Loucy (cell line): ENCODE results near the gene CREBBP.

Experiments
- H2AFZ ChIP-seq: fragments of 200-600 bp; sonication (generic); 2 replicates; pipeline ENCODE4 v1.6.0; 2016; ENCODE audit warnings: antibody characterized with exemption, mild to moderate bottlenecking, low read length, moderate library complexity
- H3F3A ChIP-seq: fragments of 200-600 bp; 2 replicates; pipeline ENCODE4 v1.6.0; 2016; ENCODE audit warnings: antibody characterized with exemption, low read depth, mild to moderate bottlenecking
- H3K27me3 ChIP-seq: fragments of 200-600 bp; sonication (generic); 2 replicates; pipeline ENCODE4 v1.6.1; 2014; ENCODE audit warnings: low read length, mild to moderate bottlenecking; ENCODE audit not compliant: insufficient read depth, poor library complexity, severe bottlenecking
- H3K36me3 ChIP-seq: fragments of 200-600 bp; sonication (generic); 2 replicates; pipeline ENCODE4 v1.6.1; 2016; ENCODE audit warnings: low read length; ENCODE audit not compliant: insufficient read depth
- H3K4me1 ChIP-seq: fragments of 200-600 bp; sonication (generic); 2 replicates; pipeline ENCODE4 v1.5.1; 2014; ENCODE audit warnings: low read length, mild to moderate bottlenecking; ENCODE audit not compliant: insufficient read depth, poor library complexity, severe bottlenecking
- H3K4me2 ChIP-seq: fragments of 200-600 bp; sonication (generic); 2 replicates; pipeline ENCODE4 v1.6.0; 2014; ENCODE audit warnings: antibody characterized with exemption, low read length, low read depth, mild to moderate bottlenecking; ENCODE audit not compliant: poor library complexity, severe bottlenecking
- H3K4me3 ChIP-seq: fragments of 200-600 bp; sonication (generic); 2 replicates; pipeline ENCODE4 v1.5.1; 2014; ENCODE audit warnings: low read length, mild to moderate bottlenecking, mixed read lengths; ENCODE audit not compliant: poor library complexity, severe bottlenecking
- H3K79me2 ChIP-seq: fragments of 200-600 bp; sonication (generic); 2 replicates; pipeline ENCODE4 v1.6.1; 2014; ENCODE audit warnings: low read length; ENCODE audit not compliant: insufficient read depth
- H3K9ac ChIP-seq: fragments of 200-600 bp; sonication (generic); 2 replicates; pipeline ENCODE4 v1.6.0; 2014; ENCODE audit warnings: mild to moderate bottlenecking, low read depth, low read length, moderate library complexity; ENCODE audit not compliant: poor library complexity, severe bottlenecking
- H3K9me2 ChIP-seq: fragments of 200-600 bp; sonication (generic); replicated peaks from 2 replicates; pipeline ENCODE4 v1.6.1; 2016; ENCODE audit warnings: low read depth, low read length, mixed read lengths
- H3K9me3 ChIP-seq: fragments of 200-600 bp; sonication (generic); 2 replicates; pipeline ENCODE4 v1.6.1; 2014; ENCODE audit warnings: mild to moderate bottlenecking, antibody characterized with exemption, low read length, low read depth; ENCODE audit not compliant: insufficient read depth
- H4K20me1 ChIP-seq: fragments of 200-600 bp; sonication (generic); 2 replicates; pipeline ENCODE4 v1.6.0; 2014; ENCODE audit warnings: antibody characterized with exemption, low read length, mild to moderate bottlenecking; ENCODE audit not compliant: insufficient read depth, poor library complexity, severe bottlenecking
- EZH2phosphoT487 ChIP-seq: fragments of 200-600 bp; IDR thresholded peaks from 2 replicates; pipeline ENCODE4 v1.6.1; 2018; ENCODE audit warnings: antibody characterized with exemption, mild to moderate bottlenecking, moderate library complexity, borderline replicate concordance
- TF ChIP-seq, protein P1 (sequence below): fragments of 200-600 bp; sonication (generic); conservative IDR thresholded peaks from 2 replicates; pipeline ENCODE4 v1.5.1; 2014; ENCODE audit warnings: mild to moderate bottlenecking, antibody characterized with exemption, low read length

Gene CREBBP

DNA sequence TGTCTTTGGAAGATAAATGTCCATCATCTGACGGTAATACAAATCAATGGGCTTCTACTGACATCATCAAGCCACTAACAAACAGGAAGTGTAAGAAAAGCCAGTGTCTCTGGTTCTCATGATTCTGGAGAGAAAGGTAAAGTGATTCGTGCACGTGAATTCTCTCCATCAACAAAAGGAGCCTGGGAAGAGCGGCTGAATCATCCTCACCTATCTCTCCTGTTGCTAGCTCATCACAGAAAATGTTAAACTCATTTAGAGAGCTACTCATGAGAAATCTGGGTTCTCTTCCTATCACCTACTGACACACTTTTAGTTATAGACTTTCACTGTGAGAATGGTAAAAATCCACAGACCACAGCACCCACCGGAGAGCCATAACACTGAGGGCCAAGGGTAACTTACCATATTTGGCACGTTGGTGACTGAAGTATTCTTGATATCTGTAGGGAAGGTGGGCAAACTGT lies 70.3 kb downstream of the CREBBP start:
- Histone ChIP-seq H3K4me1 (no peaks in the 10 kb centered on the region), H3K79me2 (peaks cover 45% of the 10 kb centered on the region), H3K4me2 (no peak overlapping the region), H4K20me1 (peaks cover 11% of the 10 kb centered on the region), H3K9ac (no peak overlapping the region), H2AFZ (no peak overlapping the region), H3K9me2 (no peaks in the 10 kb centered on the region), H3F3A (no peaks in the 10 kb centered on the region), H3K4me3 (no peak overlapping the region), H3K9me3 (no peaks in the 10 kb centered on the region), H3K36me3 (peaks cover 29% of the 10 kb centered on the region; the same call in 1 of the 2 replicates), H3K27me3 (no peaks in the 10 kb centered on the region)
- TF ChIP-seq EZH2phosphoT487, result no peak
- TF ChIP-seq, protein P1, sequence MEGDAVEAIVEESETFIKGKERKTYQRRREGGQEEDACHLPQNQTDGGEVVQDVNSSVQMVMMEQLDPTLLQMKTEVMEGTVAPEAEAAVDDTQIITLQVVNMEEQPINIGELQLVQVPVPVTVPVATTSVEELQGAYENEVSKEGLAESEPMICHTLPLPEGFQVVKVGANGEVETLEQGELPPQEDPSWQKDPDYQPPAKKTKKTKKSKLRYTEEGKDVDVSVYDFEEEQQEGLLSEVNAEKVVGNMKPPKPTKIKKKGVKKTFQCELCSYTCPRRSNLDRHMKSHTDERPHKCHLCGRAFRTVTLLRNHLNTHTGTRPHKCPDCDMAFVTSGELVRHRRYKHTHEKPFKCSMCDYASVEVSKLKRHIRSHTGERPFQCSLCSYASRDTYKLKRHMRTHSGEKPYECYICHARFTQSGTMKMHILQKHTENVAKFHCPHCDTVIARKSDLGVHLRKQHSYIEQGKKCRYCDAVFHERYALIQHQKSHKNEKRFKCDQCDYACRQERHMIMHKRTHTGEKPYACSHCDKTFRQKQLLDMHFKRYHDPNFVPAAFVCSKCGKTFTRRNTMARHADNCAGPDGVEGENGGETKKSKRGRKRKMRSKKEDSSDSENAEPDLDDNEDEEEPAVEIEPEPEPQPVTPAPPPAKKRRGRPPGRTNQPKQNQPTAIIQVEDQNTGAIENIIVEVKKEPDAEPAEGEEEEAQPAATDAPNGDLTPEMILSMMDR, result no peak

DNA sequence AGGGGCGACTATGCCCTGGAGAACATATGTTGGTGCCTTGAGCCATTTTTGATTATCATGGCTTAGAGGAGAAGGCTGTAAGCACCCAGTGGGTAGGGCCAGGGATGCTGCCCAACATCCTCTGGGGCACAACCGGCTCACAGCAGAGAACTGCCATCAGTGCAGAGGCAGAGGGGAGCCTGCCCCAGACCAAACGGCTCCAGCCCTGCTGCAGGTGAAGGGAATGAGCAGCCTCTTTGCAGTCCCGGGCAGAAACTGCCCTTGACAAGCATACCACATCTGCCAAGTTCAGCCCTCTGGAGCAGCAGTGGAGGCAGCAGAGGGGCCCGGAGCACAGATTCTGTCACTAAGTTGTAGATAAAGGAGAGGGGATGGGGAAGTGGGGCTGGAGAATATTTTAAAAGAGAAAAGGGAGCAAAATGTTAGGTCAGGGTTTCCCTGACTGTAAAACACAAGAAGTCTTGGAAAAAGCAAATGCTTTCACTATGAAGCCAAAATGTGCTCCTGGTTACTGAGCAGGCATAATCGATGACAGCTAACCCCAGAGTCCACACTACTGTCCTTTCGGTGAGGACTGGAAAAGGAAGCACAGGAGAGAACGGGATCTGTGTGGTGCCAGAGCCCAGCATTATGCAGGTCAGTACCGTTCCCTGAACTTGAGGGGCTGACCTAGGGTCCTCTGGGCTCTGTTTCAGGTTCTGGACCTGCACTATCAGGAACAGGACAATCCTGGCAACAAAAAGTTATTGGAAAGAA lies 72.0 kb downstream of the CREBBP start:
- H3K4me2 ChIP-seq, result no peak overlapping the region
- H3K27me3 ChIP-seq, result no peaks in the 10 kb centered on the region
- peaks cover 8% of the 10 kb centered on the region for H4K20me1 ChIP-seq
- H3K36me3 ChIP-seq, result peaks cover 29% of the 10 kb centered on the region; the same call in 1 of the 2 replicates
- no peaks in the 10 kb centered on the region for H3K4me1 ChIP-seq
- no peaks in the 10 kb centered on the region for H3F3A ChIP-seq
- H3K9me3 ChIP-seq, result no peaks in the 10 kb centered on the region
- H2AFZ ChIP-seq, result no peak overlapping the region
- TF ChIP-seq, protein P1, result no peak
- TF ChIP-seq EZH2phosphoT487, result no peak
- H3K79me2 ChIP-seq, result peaks cover 37% of the 10 kb centered on the region
- no peaks in the 10 kb centered on the region for H3K9me2 ChIP-seq
- no peak overlapping the region for H3K9ac ChIP-seq
- no peak overlapping the region for H3K4me3 ChIP-seq

DNA sequence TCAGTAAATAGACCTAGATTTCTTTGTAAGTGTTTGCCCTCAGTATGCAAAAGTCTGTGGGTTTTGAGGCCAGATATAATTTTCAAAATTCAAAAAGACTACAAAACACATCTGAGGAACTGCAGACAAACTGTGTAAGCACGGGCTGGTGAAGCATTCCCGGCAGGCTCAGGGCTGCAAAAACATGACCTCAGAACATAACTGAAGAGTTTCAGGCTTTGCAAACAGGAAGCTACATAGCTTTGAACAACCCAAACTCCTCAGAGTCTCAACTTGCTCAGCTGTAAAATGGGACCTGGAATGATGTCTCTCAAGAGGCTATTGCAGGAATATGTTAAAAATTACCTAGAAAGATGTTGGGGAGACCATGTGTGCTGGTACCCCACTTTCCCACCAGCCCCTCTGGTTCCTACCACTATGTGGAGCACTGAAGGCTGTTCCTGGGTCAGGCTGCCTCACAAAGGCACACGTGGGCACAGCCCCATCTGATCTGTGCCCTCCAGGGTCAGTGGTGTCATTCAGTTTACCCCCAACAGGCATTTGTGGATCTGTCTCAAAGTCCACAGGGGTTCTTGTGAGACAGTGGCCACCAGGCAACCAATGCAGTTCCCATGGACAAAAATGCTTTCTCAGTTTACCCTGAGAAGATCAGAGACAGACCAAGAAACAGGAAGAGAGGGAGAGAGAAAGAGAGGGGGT lies 72.9 kb downstream of the CREBBP start:
- Histone ChIP-seq H3K9me2 (no peaks in the 10 kb centered on the region), H3K4me3 (no peak overlapping the region), H3K9me3 (no peaks in the 10 kb centered on the region), H3K4me1 (no peaks in the 10 kb centered on the region), H2AFZ (no peak overlapping the region), H3K9ac (no peak overlapping the region), H3K27me3 (no peaks in the 10 kb centered on the region), H3F3A (no peaks in the 10 kb centered on the region), H3K79me2 (peaks cover 31% of the 10 kb centered on the region), H3K4me2 (no peak overlapping the region), H4K20me1 (peaks cover 12% of the 10 kb centered on the region), H3K36me3 (peaks cover 29% of the 10 kb centered on the region; the same call in 1 of the 2 replicates)
- TF ChIP-seq, protein P1, result no peak
- no peak for TF ChIP-seq EZH2phosphoT487
